ENCODE measurements around the gene KCNK13.

DNA sequence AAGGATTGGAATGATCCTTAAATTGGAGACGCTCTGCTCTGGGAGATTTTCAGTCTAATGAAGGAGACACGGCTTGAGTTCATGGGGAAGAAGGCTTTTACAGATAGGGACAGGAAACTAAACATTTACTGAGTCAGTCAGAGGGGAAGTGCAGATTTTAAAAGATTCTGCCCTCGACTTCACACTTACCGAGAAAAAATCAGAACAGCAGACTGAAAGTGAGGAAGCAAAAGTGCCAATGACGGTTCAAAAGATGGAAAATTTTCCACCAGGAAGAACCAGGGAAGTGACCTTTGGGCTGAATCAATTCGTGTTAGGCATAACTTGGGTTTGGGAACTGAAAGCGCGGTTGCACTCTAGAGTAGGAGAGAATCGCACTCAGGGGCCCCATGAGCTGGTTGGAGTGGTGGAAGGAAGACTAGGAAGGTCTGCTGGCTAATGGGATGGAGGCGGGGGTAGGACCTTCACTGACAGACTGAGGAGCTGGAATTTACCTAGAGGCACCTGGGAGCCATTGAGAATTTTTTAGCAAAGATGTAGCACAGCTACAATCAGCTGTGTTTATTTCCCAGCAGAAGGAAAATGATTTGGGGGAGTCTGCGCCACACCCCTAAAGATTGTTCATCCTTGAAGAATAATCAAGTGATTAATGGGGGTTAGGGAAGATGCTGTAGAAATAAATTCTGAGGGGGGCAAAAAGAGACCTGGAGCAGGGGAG, 1.2 kb downstream of the KCNK13 start:
- TF ChIP-seq, protein P1, sequence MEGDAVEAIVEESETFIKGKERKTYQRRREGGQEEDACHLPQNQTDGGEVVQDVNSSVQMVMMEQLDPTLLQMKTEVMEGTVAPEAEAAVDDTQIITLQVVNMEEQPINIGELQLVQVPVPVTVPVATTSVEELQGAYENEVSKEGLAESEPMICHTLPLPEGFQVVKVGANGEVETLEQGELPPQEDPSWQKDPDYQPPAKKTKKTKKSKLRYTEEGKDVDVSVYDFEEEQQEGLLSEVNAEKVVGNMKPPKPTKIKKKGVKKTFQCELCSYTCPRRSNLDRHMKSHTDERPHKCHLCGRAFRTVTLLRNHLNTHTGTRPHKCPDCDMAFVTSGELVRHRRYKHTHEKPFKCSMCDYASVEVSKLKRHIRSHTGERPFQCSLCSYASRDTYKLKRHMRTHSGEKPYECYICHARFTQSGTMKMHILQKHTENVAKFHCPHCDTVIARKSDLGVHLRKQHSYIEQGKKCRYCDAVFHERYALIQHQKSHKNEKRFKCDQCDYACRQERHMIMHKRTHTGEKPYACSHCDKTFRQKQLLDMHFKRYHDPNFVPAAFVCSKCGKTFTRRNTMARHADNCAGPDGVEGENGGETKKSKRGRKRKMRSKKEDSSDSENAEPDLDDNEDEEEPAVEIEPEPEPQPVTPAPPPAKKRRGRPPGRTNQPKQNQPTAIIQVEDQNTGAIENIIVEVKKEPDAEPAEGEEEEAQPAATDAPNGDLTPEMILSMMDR (conservative IDR thresholded peaks at IDR 0.05; ENCODE audit: low read depth, low read length), result no peak
- no peak for TF ChIP-seq POLR2A (IDR thresholded peaks at IDR 0.05; ENCODE audit: low read depth, low read length)
- no peak for TF ChIP-seq MXI1 (IDR thresholded peaks at IDR 0.05; ENCODE audit: borderline replicate concordance, low read depth, low read length)
- no peak for TF ChIP-seq RAD21 (IDR thresholded peaks at IDR 0.05; ENCODE audit: low read length)
- TF ChIP-seq, protein P2, sequence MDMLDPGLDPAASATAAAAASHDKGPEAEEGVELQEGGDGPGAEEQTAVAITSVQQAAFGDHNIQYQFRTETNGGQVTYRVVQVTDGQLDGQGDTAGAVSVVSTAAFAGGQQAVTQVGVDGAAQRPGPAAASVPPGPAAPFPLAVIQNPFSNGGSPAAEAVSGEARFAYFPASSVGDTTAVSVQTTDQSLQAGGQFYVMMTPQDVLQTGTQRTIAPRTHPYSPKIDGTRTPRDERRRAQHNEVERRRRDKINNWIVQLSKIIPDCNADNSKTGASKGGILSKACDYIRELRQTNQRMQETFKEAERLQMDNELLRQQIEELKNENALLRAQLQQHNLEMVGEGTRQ (IDR thresholded peaks at IDR 0.05; ENCODE audit: low read depth, low read length), result no peak
- TF ChIP-seq, protein P3, sequence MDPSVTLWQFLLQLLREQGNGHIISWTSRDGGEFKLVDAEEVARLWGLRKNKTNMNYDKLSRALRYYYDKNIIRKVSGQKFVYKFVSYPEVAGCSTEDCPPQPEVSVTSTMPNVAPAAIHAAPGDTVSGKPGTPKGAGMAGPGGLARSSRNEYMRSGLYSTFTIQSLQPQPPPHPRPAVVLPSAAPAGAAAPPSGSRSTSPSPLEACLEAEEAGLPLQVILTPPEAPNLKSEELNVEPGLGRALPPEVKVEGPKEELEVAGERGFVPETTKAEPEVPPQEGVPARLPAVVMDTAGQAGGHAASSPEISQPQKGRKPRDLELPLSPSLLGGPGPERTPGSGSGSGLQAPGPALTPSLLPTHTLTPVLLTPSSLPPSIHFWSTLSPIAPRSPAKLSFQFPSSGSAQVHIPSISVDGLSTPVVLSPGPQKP (IDR thresholded peaks at IDR 0.05; ENCODE audit: borderline replicate concordance, low read depth, low read length), result no peak
